Ramos (cell line): Measurements from ENCODE around the gene WDR70.
"Not testable (repeated sequence)": the region's sequence is repeated elsewhere in the genome, so short reads cannot be mapped to it uniquely, and the experiment has no call there.

Experiments used
- in situ Hi-C: fragments of 300-500 bp; cut with MboI; formaldehyde crosslinking; loops from one replicate; pipeline ENCODE4 v1.14.3; 2022; ENCODE audit warnings: low sequenced_read_pairs; ENCODE audit not compliant: unreplicated experiment

The WDR70 gene

GRCh38 chr5:37622354-37622753 lies 243.2 kb downstream of the WDR70 start:
- in situ Hi-C loops: not testable (repeated sequence)

- in situ Hi-C loops: no loop called here
Observed at GRCh38 chr5:37626266-37626665, 247.1 kb downstream of the WDR70 start.

- in situ Hi-C loops: no loop called here
Observed at GRCh38 chr5:37628876-37629275, 249.8 kb downstream of the WDR70 start.

GRCh38 chr5:37631939-37632338 lies 252.8 kb downstream of the WDR70 start:
- in situ Hi-C loops: no loop called here

GRCh38 chr5:37637165-37637845 lies 258.2 kb downstream of the WDR70 start:
- in situ Hi-C loops: no loop called here

- in situ Hi-C loops: no loop called here
Observed at GRCh38 chr5:37638897-37639296, 259.8 kb downstream of the WDR70 start.

- in situ Hi-C loops: no loop called here
Observed at GRCh38 chr5:37640088-37640487, 261.0 kb downstream of the WDR70 start.

- in situ Hi-C loops: no loop called here
Observed at GRCh38 chr5:37641933-37642332, 262.8 kb downstream of the WDR70 start.

GRCh38 chr5:37645707-37646106 lies 266.6 kb downstream of the WDR70 start:
- in situ Hi-C loops: no loop called here

GRCh38 chr5:37654566-37654965 lies 275.4 kb downstream of the WDR70 start:
- in situ Hi-C loops: not testable (repeated sequence)

GRCh38 chr5:37657046-37657445 lies 277.9 kb downstream of the WDR70 start:
- in situ Hi-C loops: no loop called here

- in situ Hi-C loops: no loop called here
Observed at GRCh38 chr5:37658440-37658839, 279.3 kb downstream of the WDR70 start.

- in situ Hi-C loops: no loop called here
Observed at GRCh38 chr5:37660319-37660718, 281.2 kb downstream of the WDR70 start.

GRCh38 chr5:37661227-37661920 lies 282.3 kb downstream of the WDR70 start:
- in situ Hi-C loops: no loop called here

- in situ Hi-C loops: no loop called here
Observed at GRCh38 chr5:37661951-37662350, 282.8 kb downstream of the WDR70 start.

- in situ Hi-C loops: no loop called here
Observed at GRCh38 chr5:37662362-37662761, 283.2 kb downstream of the WDR70 start.

GRCh38 chr5:37662789-37663485 lies 283.8 kb downstream of the WDR70 start:
- in situ Hi-C loops: no loop called here

GRCh38 chr5:37663538-37663937 lies 284.4 kb downstream of the WDR70 start:
- in situ Hi-C loops: no loop called here

GRCh38 chr5:37664551-37664950 lies 285.4 kb downstream of the WDR70 start:
- in situ Hi-C loops: no loop called here

- in situ Hi-C loops: no loop called here
Observed at GRCh38 chr5:37665272-37665671, 286.2 kb downstream of the WDR70 start.

- in situ Hi-C loops: no loop called here
Observed at GRCh38 chr5:37665889-37666288, 286.8 kb downstream of the WDR70 start.
